ENCODE data around the gene COQ7. TPM values are rescaled to one million over a fixed set of nuclear protein-coding genes. Genes with fewer than 3 reads are reported as not detected.

COQ7 gene
- total RNA-seq, result 10 to 100 TPM; 16.3 to 17.9 (median 17.1) TPM
- 20.6 TPM for total RNA-seq (2013)

DNA sequence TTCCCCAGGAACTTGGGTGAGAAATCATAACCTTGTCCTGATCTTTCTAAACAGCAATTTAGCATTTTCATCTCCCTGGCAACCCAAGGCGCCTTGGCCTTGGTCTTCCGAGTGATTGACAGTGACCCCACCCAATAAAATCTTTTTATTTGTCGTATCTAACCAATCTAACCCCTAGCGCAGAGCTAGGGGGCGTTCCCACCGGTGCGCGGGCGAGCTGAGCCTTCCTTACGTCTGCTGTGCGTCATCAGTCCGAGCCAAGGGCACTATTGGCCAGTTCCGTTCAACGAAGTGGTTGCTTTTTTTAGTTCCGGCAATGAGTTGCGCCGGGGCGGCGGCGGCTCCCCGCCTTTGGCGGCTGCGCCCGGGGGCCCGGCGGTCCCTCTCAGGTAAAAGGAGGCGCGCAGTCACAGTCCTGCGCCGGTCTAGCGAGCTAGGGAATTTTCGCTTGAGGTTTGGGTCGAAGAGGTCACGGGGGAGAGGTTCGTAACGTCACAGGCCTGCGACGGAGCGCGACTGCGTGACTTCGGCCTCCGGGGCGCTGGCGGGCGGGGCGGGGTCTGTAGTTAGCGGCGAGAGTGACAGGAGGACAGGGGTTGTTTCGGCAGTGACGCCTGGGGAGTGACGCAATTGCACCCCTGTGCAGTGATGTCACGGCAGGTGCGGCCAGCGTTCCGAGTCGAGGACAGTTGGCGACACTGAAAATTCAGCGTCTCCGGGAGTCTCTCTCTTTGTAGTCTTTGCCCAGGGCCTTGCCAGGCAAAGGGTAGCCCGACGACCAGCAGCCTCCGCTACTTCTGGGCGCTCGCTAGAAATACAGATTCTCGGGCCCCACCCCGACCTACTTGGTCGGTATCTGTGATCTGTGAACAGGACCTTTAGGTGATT is at the start of gene COQ7:
COQ7 (plus strand) TSS at position 266 of the 888 bp plus-strand sequence; CDS start at position 317, 51 bp downstream.
- Histone ChIP-seq H3K4me1 (ENCODE audit: control insufficient read depth, insufficient read depth, low read length) (peaks cover 12% of the 10 kb centered on the region), H3K27ac (ENCODE audit: low read length) (peak within 1 kb of the TSS; percentile 92), H3K4me3 (ENCODE audit: low read length) (peak within 1 kb of the TSS; percentile 53), H3K9me3 (ENCODE audit: control insufficient read depth, insufficient read depth, low read length) (no peaks in the 10 kb centered on the region), H3K27me3 (ENCODE audit: control insufficient read depth, insufficient read depth, low read length) (no peaks in the 10 kb centered on the region), H3K36me3 (ENCODE audit: control insufficient read depth, insufficient read depth, low read length) (no peaks in the 10 kb centered on the region)
- Mint-ChIP-seq H3K36me3 (no peaks in the 10 kb centered on the region), H3K4me1 (peaks cover 11 to 15% of the 10 kb centered on the region in 2 donors), H3K4me3 (peak within 1 kb of the TSS; percentile 92), H3K27ac (peak within 1 kb of the TSS; percentile 99), H3K27me3 (ENCODE audit: low read depth in 2 of 2) (peaks cover 0 to 5% of the 10 kb centered on the region in 2 donors), H3K9me3 (no peaks in the 10 kb centered on the region)
- DNase-seq (peak; percentile 98 to 100), ATAC-seq (peak; percentile 86 to 95 (median 86))
- TF ChIP-seq CTCF (IDR thresholded peaks at IDR 0.05), result no peak
- intact Hi-C loops (cut with micrococcal nuclease), result loop anchor here (1.0 to 5.0 kb wide), 3 partner anchors 141 to 487 kb away; partner anchors contain the start of genes ARL6IP1, SMG1 and VPS35L
- WGBS (ENCODE audit: insufficient coverage), result under 1% methylated on average over 68 of the region's 68 CpGs

DNA sequence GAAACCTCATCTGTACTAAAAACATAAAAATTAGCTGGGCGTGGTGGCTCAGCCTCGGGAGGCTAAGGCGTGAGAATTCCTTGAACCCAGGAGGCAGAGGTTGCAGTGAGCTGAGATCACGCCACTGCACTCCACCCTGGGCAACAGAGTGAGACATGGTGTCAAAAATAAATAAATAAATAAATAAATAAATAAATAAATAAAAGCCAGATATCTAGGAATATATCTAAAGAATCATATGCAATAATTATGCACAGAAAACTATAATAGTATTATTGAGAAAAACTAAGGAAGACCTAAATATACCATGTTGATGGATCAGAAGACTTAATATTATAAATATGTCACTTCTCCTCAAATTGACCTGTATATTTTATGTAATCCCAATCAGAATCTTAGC is 46.7 kb upstream of the COQ7 start:
- no peaks in the 10 kb centered on the region for H3K27me3 ChIP-seq (ENCODE audit: control insufficient read depth, insufficient read depth, low read length)
- 91% methylated on average over 3 of the region's 4 CpGs for WGBS (ENCODE audit: insufficient coverage)
- intact Hi-C loops (cut with micrococcal nuclease), result no loop called here
- no peaks in the 10 kb centered on the region for H3K36me3 Mint-ChIP-seq
- H3K27ac ChIP-seq (ENCODE audit: low read length), result no peak overlapping the region
- no peak overlapping the region for H3K4me3 ChIP-seq (ENCODE audit: low read length)
- no peaks in the 10 kb centered on the region for H3K4me1 ChIP-seq (ENCODE audit: control insufficient read depth, insufficient read depth, low read length)
- no peaks in the 10 kb centered on the region for H3K4me1 Mint-ChIP-seq
- H3K27me3 Mint-ChIP-seq (ENCODE audit: low read depth in 2 of 2), result peaks cover 3 to 6% of the 10 kb centered on the region in 2 donors
- TF ChIP-seq CTCF (IDR thresholded peaks at IDR 0.05), result no peak
- no peak for DNase-seq
- no peaks in the 10 kb centered on the region for H3K9me3 Mint-ChIP-seq
- ATAC-seq, result no peak
- H3K36me3 ChIP-seq (ENCODE audit: control insufficient read depth, insufficient read depth, low read length), result no peaks in the 10 kb centered on the region
- H3K9me3 ChIP-seq (ENCODE audit: control insufficient read depth, insufficient read depth, low read length), result no peaks in the 10 kb centered on the region
- no peak overlapping the region for H3K4me3 Mint-ChIP-seq
- H3K27ac Mint-ChIP-seq, result no peak overlapping the region

- 91% methylated on average over 4 of the region's 4 CpGs for WGBS (ENCODE audit: insufficient coverage)
- Histone ChIP-seq H3K4me1 (ENCODE audit: control insufficient read depth, insufficient read depth, low read length) (no peaks in the 10 kb centered on the region), H3K9me3 (ENCODE audit: control insufficient read depth, insufficient read depth, low read length) (no peaks in the 10 kb centered on the region), H3K4me3 (ENCODE audit: low read length) (no peak overlapping the region), H3K27me3 (ENCODE audit: control insufficient read depth, insufficient read depth, low read length) (no peaks in the 10 kb centered on the region), H3K36me3 (ENCODE audit: control insufficient read depth, insufficient read depth, low read length) (no peaks in the 10 kb centered on the region), H3K27ac (ENCODE audit: low read length) (no peak overlapping the region)
- Mint-ChIP-seq H3K4me3 (no peak overlapping the region), H3K4me1 (no peaks in the 10 kb centered on the region), H3K36me3 (no peaks in the 10 kb centered on the region), H3K27me3 (ENCODE audit: low read depth in 2 of 2) (peaks cover 3 to 6% of the 10 kb centered on the region in 2 donors), H3K27ac (no peak overlapping the region), H3K9me3 (no peaks in the 10 kb centered on the region)
- TF ChIP-seq CTCF (IDR thresholded peaks at IDR 0.05), result no peak
- no peak for DNase-seq
- intact Hi-C loops (cut with micrococcal nuclease), result no loop called here
- no peak for ATAC-seq
These were observed 45.7 kb upstream of the COQ7 start for GRCh38 chr16:19021747-19022146.

Measured in natural killer cell (primary cell).